ENCODE results near the gene CD5L.

DNA sequence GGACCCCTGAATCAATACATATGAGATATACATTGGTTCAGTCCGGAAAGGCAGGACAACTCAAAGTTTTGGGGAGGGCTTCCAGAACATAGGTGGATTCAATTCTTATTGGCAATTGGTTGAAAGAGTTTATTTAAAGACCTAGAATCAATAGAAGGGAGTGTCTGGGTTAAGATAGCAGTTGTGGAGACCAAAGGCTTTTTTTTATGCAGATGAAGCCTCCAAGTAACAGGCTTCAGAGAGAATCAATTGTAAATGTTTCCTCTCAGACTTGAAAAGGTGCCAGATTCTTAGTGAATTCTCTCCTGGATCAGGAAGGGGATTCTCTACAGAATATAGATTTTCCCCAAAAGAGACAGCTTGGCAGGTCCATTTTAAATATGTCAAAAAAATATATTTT lies 27.0 kb upstream of the CD5L start:
- TF ChIP-seq CTCF (conservative IDR thresholded peaks at IDR 0.05) = no peak
- TF ChIP-seq EZH2 (IDR thresholded peaks at IDR 0.05; ENCODE audit: low read depth) = no peak
